H1 (cell line): ENCODE measurements around the gene ZBTB16. TPM values are rescaled to one million over a fixed set of nuclear protein-coding genes. Genes with fewer than 3 reads are reported as not detected.

Source experiments
- MAX ChIP-seq: IDR thresholded peaks from 2 replicates; pipeline ENCODE4 v1.6.1; 2012; ENCODE audit warnings: inconsistent platforms
- polyA plus RNA-seq, 7 experiments: library from polyadenylated mRNA; depleted of rRNA in 3 of 7; stranded (reverse) in 5 of 7; unstranded in 2 of 7; fragments of >200 nt in 5 of 7; fragments of 200-250 nt in 2 of 7; gene quantifications; 1 replicate in 5 of 7; 2 replicates in 1 of 7; 4 replicates in 1 of 7; pipeline versions ENCODE4 v1.2.1 to v1.2.3, GENCODE V29; 2011 to 2013; ENCODE audit warnings: missing spikeins in 2 of 7, mixed read lengths in 2 of 7
- total RNA-seq: library from RNA; stranded (reverse); fragmentation: NEBNext Ultra II Directional; extraction: Animal tissue kit (Norgen Biotek cat#: 25700); gene quantifications from 2 replicates; pipeline ENCODE4 v1.2.1, GENCODE V29; 2021

Gene ZBTB16
- total and polyA plus RNA-seq, 2 of the 8 experiments (the other 6 are each of a cell fraction or from before 2014, with no cell fraction given): 0.12 to 0.61 TPM

- TF ChIP-seq MAX: 0 out of 2 replicates have a peak, but pooled peaks have one; percentile 45
Observed at GRCh38 chr11:114280696-114281095, 221.2 kb downstream of the ZBTB16 start (continued).
